Loucy (cell line): ENCODE results near the gene EIF4G3.

Experiments used
- H2AFZ ChIP-seq: fragments of 200-600 bp; sonication (generic); 2 replicates; pipeline ENCODE4 v1.6.0; 2016; ENCODE audit warnings: antibody characterized with exemption, mild to moderate bottlenecking, low read length, moderate library complexity
- H3F3A ChIP-seq: fragments of 200-600 bp; 2 replicates; pipeline ENCODE4 v1.6.0; 2016; ENCODE audit warnings: antibody characterized with exemption, low read depth, mild to moderate bottlenecking
- H3K27me3 ChIP-seq: fragments of 200-600 bp; sonication (generic); 2 replicates; pipeline ENCODE4 v1.6.1; 2014; ENCODE audit warnings: low read length, mild to moderate bottlenecking; ENCODE audit not compliant: insufficient read depth, poor library complexity, severe bottlenecking
- H3K36me3 ChIP-seq: fragments of 200-600 bp; sonication (generic); 2 replicates; pipeline ENCODE4 v1.6.1; 2016; ENCODE audit warnings: low read length; ENCODE audit not compliant: insufficient read depth
- H3K4me1 ChIP-seq: fragments of 200-600 bp; sonication (generic); 2 replicates; pipeline ENCODE4 v1.5.1; 2014; ENCODE audit warnings: low read length, mild to moderate bottlenecking; ENCODE audit not compliant: insufficient read depth, poor library complexity, severe bottlenecking
- H3K4me2 ChIP-seq: fragments of 200-600 bp; sonication (generic); 2 replicates; pipeline ENCODE4 v1.6.0; 2014; ENCODE audit warnings: antibody characterized with exemption, low read length, low read depth, mild to moderate bottlenecking; ENCODE audit not compliant: poor library complexity, severe bottlenecking
- H3K4me3 ChIP-seq: fragments of 200-600 bp; sonication (generic); 2 replicates; pipeline ENCODE4 v1.5.1; 2014; ENCODE audit warnings: low read length, mild to moderate bottlenecking, mixed read lengths; ENCODE audit not compliant: poor library complexity, severe bottlenecking
- H3K79me2 ChIP-seq: fragments of 200-600 bp; sonication (generic); 2 replicates; pipeline ENCODE4 v1.6.1; 2014; ENCODE audit warnings: low read length; ENCODE audit not compliant: insufficient read depth
- H3K9ac ChIP-seq: fragments of 200-600 bp; sonication (generic); 2 replicates; pipeline ENCODE4 v1.6.0; 2014; ENCODE audit warnings: mild to moderate bottlenecking, low read depth, low read length, moderate library complexity; ENCODE audit not compliant: poor library complexity, severe bottlenecking
- H3K9me2 ChIP-seq: fragments of 200-600 bp; sonication (generic); replicated peaks from 2 replicates; pipeline ENCODE4 v1.6.1; 2016; ENCODE audit warnings: low read depth, low read length, mixed read lengths
- H3K9me3 ChIP-seq: fragments of 200-600 bp; sonication (generic); 2 replicates; pipeline ENCODE4 v1.6.1; 2014; ENCODE audit warnings: mild to moderate bottlenecking, antibody characterized with exemption, low read length, low read depth; ENCODE audit not compliant: insufficient read depth
- H4K20me1 ChIP-seq: fragments of 200-600 bp; sonication (generic); 2 replicates; pipeline ENCODE4 v1.6.0; 2014; ENCODE audit warnings: antibody characterized with exemption, low read length, mild to moderate bottlenecking; ENCODE audit not compliant: insufficient read depth, poor library complexity, severe bottlenecking
- CTCF ChIP-seq: fragments of 200-600 bp; sonication (generic); conservative IDR thresholded peaks from 2 replicates; pipeline ENCODE4 v1.5.1; 2014; ENCODE audit warnings: mild to moderate bottlenecking, antibody characterized with exemption, low read length
- EZH2phosphoT487 ChIP-seq: fragments of 200-600 bp; IDR thresholded peaks from 2 replicates; pipeline ENCODE4 v1.6.1; 2018; ENCODE audit warnings: antibody characterized with exemption, mild to moderate bottlenecking, moderate library complexity, borderline replicate concordance

EIF4G3 gene

DNA sequence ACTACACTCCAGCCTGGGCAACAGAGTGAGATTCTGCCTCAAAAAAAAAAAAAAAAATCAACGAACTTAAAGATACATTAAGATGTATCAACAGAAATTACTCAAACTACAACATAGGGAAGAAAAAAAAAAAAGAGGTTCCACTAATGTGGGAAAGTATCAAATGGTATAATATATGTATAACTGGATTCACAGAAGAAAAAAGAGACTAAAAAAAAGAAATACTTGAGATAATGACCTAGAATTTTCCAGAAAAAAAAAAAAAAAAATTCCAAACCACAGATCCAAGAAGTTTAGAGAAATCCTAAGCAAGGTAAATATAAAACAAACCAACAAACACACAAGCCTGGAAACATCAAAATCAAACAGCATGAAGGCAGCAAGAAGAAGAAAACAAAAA lies 45.5 kb downstream of the EIF4G3 start:
- Histone ChIP-seq H3K79me2 (peaks cover 3% of the 10 kb centered on the region; the same call in 1 of the 2 replicates), H4K20me1 (no peaks in the 10 kb centered on the region)

DNA sequence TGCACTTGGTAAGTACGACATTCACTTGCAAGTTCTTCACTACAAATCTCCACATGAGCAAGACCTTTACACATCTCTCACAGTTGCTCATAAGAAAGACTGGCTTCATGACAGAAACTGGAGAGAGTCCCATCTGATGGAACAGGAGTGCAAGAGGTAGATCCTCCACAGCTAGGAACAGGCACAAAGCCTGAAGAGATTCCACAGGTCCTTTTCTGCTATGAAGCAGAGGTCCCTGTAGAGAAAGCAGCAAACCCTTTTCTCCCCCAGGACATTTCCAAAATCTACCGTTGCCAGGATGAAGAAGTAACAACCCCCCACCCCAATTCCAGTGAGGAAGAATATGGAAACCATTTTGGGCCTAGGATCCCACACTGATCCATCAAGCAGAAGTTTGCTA lies 47.3 kb downstream of the EIF4G3 start:
- Histone ChIP-seq H3K4me1 (peaks cover 2% of the 10 kb centered on the region), H3F3A (no peaks in the 10 kb centered on the region), H3K79me2 (no peaks in the 10 kb centered on the region; the same call in 1 of the 2 replicates), H3K4me2 (no peak overlapping the region), H3K4me3 (no peak overlapping the region), H4K20me1 (no peaks in the 10 kb centered on the region), H3K9ac (no peak overlapping the region), H3K36me3 (no peaks in the 10 kb centered on the region), H3K9me3 (no peaks in the 10 kb centered on the region; the same call in 1 of the 2 replicates), H3K27me3 (no peaks in the 10 kb centered on the region), H3K9me2 (no peaks in the 10 kb centered on the region), H2AFZ (no peak overlapping the region)
- TF ChIP-seq EZH2phosphoT487 (no peak), CTCF (no peak)

More for the DNA sequence above, 45.5 kb downstream of the EIF4G3 start:
- no peak for TF ChIP-seq EZH2phosphoT487
- no peak for TF ChIP-seq CTCF
- no peaks in the 10 kb centered on the region for H3K9me2 ChIP-seq
- no peak overlapping the region for H3K9ac ChIP-seq
- H3K4me3 ChIP-seq: no peak overlapping the region
- no peak overlapping the region for H3K4me2 ChIP-seq
- H3K4me1 ChIP-seq: no peaks in the 10 kb centered on the region
- no peaks in the 10 kb centered on the region for H3K27me3 ChIP-seq
- no peak overlapping the region for H2AFZ ChIP-seq
- no peaks in the 10 kb centered on the region for H3F3A ChIP-seq
- no peaks in the 10 kb centered on the region; the same call in 1 of the 2 replicates for H3K9me3 ChIP-seq
- peaks cover 5% of the 10 kb centered on the region; the same call in 1 of the 2 replicates for H3K36me3 ChIP-seq

GRCh38 chr1:21126324-21126723 lies 50.4 kb downstream of the EIF4G3 start:
- H3K4me2 ChIP-seq: no peak overlapping the region
- no peaks in the 10 kb centered on the region for H3K9me2 ChIP-seq
- H4K20me1 ChIP-seq: peaks cover 5% of the 10 kb centered on the region

More at GRCh38 chr1:21126324-21126723, 50.4 kb downstream of the EIF4G3 start:
- Histone ChIP-seq H3K9ac (no peak overlapping the region), H3K36me3 (no peaks in the 10 kb centered on the region), H3K9me3 (no peaks in the 10 kb centered on the region; the same call in 1 of the 2 replicates), H3K79me2 (no peaks in the 10 kb centered on the region; the same call in 1 of the 2 replicates), H3K4me1 (peaks cover 11% of the 10 kb centered on the region), H3F3A (no peaks in the 10 kb centered on the region), H2AFZ (no peak overlapping the region), H3K4me3 (no peak overlapping the region), H3K27me3 (no peaks in the 10 kb centered on the region)
- TF ChIP-seq EZH2phosphoT487: no peak
- TF ChIP-seq CTCF: no peak
